ENCODE data around the gene ZNF526.
"Not testable (repeated sequence)": the region's sequence is repeated elsewhere in the genome, so short reads cannot be mapped to it uniquely, and the experiment has no call there.

Gene ZNF526

DNA sequence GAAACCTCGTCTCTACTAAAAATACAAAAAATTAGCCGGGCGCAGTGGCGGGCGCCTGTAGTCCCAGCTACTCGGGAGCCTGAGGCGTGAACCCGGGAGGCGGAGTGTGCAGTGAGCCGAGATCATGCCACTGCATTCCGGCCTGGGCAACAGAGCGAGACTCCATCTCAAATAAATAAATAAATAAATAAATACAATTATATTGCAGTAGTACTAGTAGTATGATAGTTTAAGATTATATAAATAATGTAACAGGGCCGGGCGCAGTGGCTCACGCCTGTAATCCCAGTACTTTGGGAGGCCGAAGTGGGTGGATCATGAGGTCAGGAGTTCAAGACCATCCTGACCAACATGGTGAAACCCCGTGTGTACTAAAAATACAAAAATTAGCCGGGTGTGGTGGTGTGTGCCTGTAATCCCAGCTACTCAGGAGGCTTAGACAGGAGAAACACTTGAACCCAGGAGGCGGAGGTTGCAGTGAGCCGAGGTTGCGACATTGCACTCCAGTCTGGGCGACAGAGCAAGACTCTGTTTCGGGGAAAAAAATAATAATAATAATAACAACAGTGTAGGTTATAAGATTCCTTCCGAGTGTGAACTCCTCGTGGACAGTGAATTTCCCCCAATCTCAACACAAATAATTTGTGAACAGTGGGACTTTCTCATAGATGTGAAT lies 47.0 kb downstream of the ZNF526 start:
- DNase-seq: not testable (repeated sequence)

DNA sequence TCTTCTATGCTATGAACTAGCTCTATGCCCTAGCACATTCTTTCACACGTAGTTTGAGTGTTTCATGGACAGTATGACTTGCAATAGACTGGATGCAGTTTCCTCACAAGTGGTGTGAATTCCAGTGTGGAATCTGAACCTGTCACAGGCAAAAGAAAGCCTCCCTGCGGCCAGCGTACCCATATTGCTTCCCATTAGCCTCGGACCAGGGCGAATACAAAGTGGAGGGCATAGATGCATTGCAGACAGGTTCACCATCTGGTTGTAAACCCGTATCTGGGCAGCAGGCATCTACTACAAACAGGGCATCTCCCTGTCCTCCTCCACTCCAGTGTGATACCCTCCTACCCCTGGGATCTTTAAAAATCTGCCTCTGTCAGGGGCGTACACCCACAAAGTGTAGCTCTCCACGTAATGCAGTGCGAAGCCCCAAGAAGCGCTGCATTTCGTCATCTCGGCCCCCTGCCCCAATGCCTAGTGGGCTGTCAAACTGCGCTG lies 47.6 kb downstream of the ZNF526 start:
- DNase-seq: no peak

DNA sequence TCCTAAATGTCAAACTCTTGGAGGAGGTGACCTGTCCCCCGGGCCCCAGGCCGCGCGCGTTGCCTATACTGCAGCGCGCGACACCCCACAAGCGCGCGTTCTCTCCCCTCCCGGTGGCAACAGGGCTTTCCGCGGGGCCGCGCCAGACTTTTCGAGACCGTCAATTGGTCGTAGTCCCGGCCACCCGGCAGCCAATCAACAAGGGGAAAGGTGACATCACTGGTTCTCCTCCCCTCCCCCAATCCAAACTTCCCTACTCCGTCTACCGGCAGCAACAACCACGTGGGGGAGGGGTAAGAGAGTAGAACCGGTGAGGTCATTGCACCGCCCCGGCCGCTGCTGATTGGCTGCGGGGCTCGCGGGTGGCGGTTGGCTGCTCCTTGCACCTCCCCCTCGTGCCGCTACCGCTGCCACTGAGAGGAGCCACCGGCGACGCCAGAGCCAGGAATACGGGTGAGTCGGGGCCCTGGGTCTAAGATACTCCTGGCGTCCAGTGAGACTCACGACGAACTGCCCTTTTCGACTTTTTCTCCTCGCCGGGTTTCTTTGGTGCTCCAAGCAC lies 48.1 kb downstream of the ZNF526 start:
- DNase-seq: peak; percentile 94

- DNase-seq: peak; percentile 98
Measured at GRCh38 chr19:42268704-42269477, 48.8 kb downstream of the ZNF526 start, which contains the start of gene CIC. Gene CIC, plus strand, starts transcription at chr19:42269252. Its CDS starts 2,532 bp downstream, at chr19:42271784.

GRCh38 chr19:42269478-42270345 lies 49.6 kb downstream of the ZNF526 start:
- no peak for DNase-seq

DNA sequence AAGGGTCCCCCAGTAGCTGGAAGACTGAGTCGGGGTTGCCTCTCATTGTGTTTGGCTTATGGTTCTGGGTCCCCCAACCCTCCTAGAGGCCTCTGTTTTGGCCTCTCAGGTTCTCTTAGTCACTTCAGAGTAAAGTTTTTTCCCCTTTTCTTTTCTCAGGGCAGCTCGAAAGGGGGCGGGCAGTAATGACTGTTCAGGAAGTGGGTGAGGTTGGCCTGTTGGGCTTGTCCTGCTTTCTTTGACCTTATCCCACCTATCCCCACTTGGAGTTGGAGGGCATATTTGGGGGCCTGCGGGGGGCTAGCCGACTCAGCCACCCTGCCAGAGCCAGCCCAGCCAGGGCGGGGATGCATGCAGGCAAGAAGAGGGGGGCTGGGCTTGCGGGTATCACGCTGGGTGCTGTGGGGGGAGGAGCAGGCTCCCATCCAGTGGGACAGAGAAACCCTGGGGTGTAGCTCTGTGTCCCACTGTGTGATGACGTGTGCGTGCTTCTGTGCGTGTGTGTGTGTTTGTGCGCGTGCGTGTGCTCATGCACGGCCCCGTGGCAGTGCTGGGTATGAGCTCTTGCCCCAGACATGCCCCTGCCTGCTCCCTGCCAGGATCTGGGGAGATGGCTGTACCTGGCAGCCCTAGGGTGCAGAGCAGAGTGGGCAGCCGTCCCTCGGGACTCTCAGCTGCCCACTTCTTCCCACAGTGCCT lies 50.4 kb downstream of the ZNF526 start:
- DNase-seq: no peak

- no peak for DNase-seq
Measured at GRCh38 chr19:42271045-42271419, 50.9 kb downstream of the ZNF526 start.

- no peak for DNase-seq
Measured at GRCh38 chr19:42271861-42272534, 51.9 kb downstream of the ZNF526 start.

- DNase-seq: no peak
Measured at GRCh38 chr19:42272535-42272897, 52.4 kb downstream of the ZNF526 start.

GRCh38 chr19:42272989-42273406 lies 52.9 kb downstream of the ZNF526 start:
- DNase-seq: no peak

DNA sequence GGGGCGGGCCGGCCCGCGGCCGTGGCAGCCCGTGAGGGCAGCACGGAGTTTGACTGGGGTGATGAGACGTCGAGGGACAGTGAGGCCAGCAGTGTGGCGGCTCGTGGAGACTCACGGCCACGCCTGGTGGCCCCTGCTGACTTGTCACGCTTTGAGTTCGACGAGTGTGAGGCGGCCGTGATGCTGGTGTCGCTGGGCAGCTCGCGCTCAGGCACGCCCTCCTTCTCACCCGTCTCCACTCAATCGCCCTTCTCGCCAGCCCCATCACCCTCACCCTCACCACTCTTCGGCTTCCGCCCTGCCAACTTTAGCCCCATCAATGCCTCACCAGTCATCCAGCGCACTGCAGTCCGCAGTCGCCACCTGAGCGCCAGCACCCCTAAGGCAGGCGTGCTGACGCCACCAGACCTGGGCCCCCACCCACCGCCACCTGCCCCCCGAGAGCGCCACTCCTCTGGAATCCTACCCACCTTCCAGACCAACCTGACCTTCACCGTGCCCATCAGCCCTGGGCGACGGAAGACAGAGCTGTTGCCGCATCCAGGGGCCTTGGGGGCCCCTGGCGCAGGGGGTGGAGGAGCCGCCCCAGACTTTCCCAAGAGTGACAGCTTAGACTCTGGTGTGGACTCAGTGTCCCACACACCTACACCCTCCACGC lies 53.4 kb downstream of the ZNF526 start:
- DNase-seq: no peak

DNA sequence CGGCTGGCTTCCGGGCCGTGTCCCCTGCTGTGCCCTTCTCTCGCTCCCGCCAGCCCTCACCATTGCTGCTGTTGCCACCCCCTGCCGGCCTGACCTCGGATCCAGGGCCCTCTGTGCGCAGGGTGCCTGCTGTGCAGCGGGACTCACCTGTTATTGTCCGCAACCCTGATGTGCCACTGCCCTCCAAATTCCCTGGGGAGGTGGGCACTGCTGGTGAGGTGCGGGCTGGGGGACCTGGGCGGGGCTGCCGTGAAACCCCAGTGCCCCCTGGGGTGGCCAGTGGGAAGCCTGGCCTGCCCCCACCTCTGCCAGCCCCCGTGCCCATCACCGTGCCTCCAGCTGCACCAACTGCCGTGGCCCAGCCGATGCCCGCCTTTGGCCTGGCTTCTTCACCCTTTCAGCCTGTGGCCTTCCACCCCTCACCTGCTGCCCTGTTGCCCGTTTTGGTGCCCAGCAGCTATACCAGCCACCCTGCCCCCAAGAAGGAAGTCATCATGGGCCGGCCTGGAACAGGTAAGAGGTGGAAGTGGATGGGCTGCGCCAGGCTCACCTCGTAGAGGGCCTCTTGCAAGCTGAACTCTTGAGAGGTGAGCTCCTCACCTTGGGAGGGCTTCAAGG lies 54.1 kb downstream of the ZNF526 start:
- DNase-seq: no peak

DNA sequence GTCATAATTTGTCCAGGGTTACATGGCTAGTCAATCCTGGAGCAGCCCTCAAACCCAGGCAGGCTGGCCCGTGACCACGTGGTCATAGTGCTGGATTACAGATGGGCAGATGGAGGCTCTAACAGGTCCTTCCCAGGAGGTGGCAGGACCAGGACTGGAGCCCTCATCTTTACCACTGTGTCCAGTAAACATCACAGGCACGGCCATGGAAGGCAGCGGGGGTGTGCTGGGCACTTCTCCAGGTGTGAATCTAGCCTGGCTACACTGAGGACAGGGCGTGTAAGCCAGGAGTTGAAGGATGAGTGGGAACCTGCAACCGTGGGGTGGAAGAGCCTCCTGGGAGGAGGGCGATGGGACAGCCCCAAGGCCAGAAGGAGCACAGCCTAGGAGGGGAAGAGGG lies 55.0 kb downstream of the ZNF526 start:
- DNase-seq: no peak

- DNase-seq: no peak
Measured at GRCh38 chr19:42275517-42275916, 55.4 kb downstream of the ZNF526 start.

- DNase-seq: no peak
Measured at GRCh38 chr19:42276284-42276683, 56.2 kb downstream of the ZNF526 start.

- DNase-seq: no peak
Measured at GRCh38 chr19:42276821-42277220, 56.7 kb downstream of the ZNF526 start.

Data from NCI-H2107 (cell line).